Loucy (cell line): ENCODE measurements around the gene ARF6.

Experiments used
- CTCF ChIP-seq: fragments of 200-600 bp; sonication (generic); conservative IDR thresholded peaks from 2 replicates; pipeline ENCODE4 v1.5.1; 2014; ENCODE audit warnings: mild to moderate bottlenecking, antibody characterized with exemption, low read length
- EZH2phosphoT487 ChIP-seq: fragments of 200-600 bp; IDR thresholded peaks from 2 replicates; pipeline ENCODE4 v1.6.1; 2018; ENCODE audit warnings: antibody characterized with exemption, mild to moderate bottlenecking, moderate library complexity, borderline replicate concordance

- no peak for TF ChIP-seq CTCF
- no peak for TF ChIP-seq EZH2phosphoT487
Measured at GRCh38 chr14:49942090-49942489, 49.2 kb downstream of the ARF6 start.
